ENCODE results near the gene KRT26. TPM values are rescaled to one million over a fixed set of nuclear protein-coding genes. Genes with fewer than 3 reads are reported as not detected.

The KRT26 gene
- total RNA-seq (ENCODE audit: unreplicated experiment), result not detected
- long read RNA-seq, result 0 reads

- peaks cover 2% of the 10 kb centered on the region for H3K27me3 Mint-ChIP-seq (ENCODE audit: unreplicated experiment)
- no peak for TF ChIP-seq CTCF (IDR thresholded peaks at IDR 0.05; ENCODE audit: partially characterized antibody, unreplicated experiment)
- DNase-seq, result no peak
- H3K4me3 Mint-ChIP-seq (ENCODE audit: unreplicated experiment), result no peak within 1 kb of the TSS
- no peaks in the 10 kb centered on the region for H3K36me3 Mint-ChIP-seq (ENCODE audit: unreplicated experiment)
- no peaks in the 10 kb centered on the region for H3K9me3 Mint-ChIP-seq (ENCODE audit: unreplicated experiment)
- no peaks in the 10 kb centered on the region for H3K4me1 Mint-ChIP-seq (ENCODE audit: low read depth, unreplicated experiment)
- no peak within 1 kb of the TSS for H3K27ac Mint-ChIP-seq (ENCODE audit: unreplicated experiment)
These were observed at the start of gene KRT26 for GRCh38 chr17:40772101-40772500. Gene KRT26, minus strand, starts transcription at chr17:40772201. Its CDS starts 88 bp downstream, at chr17:40772113.

- no peak for TF ChIP-seq CTCF (IDR thresholded peaks at IDR 0.05; ENCODE audit: partially characterized antibody, unreplicated experiment)
These were observed 49.5 kb upstream of the KRT26 start for GRCh38 chr17:40821536-40821935.

GRCh38 chr17:40820228-40820838 lies 48.3 kb upstream of the KRT26 start:
- Mint-ChIP-seq H3K4me1 (ENCODE audit: low read depth, unreplicated experiment) (peaks cover 2% of the 10 kb centered on the region), H3K4me3 (ENCODE audit: unreplicated experiment) (peak overlapping the region; percentile 18), H3K27ac (ENCODE audit: unreplicated experiment) (no peak overlapping the region), H3K36me3 (ENCODE audit: unreplicated experiment) (no peaks in the 10 kb centered on the region), H3K27me3 (ENCODE audit: unreplicated experiment) (no peaks in the 10 kb centered on the region), H3K9me3 (ENCODE audit: unreplicated experiment) (no peaks in the 10 kb centered on the region)
- TF ChIP-seq CTCF (IDR thresholded peaks at IDR 0.05; ENCODE audit: partially characterized antibody, unreplicated experiment), result no peak
- DNase-seq, result no peak

More at GRCh38 chr17:40821536-40821935, 49.5 kb upstream of the KRT26 start:
- H3K27me3 Mint-ChIP-seq (ENCODE audit: unreplicated experiment), result no peaks in the 10 kb centered on the region
- no peaks in the 10 kb centered on the region for H3K9me3 Mint-ChIP-seq (ENCODE audit: unreplicated experiment)
- H3K4me3 Mint-ChIP-seq (ENCODE audit: unreplicated experiment), result no peak overlapping the region
- H3K27ac Mint-ChIP-seq (ENCODE audit: unreplicated experiment), result no peak overlapping the region
- peaks cover 2% of the 10 kb centered on the region for H3K4me1 Mint-ChIP-seq (ENCODE audit: low read depth, unreplicated experiment)
- no peak for DNase-seq
- H3K36me3 Mint-ChIP-seq (ENCODE audit: unreplicated experiment), result no peaks in the 10 kb centered on the region

GRCh38 chr17:40819528-40820125 lies 47.6 kb upstream of the KRT26 start:
- no peak for DNase-seq
- H3K4me1 Mint-ChIP-seq (ENCODE audit: low read depth, unreplicated experiment), result peaks cover 2% of the 10 kb centered on the region
- H3K4me3 Mint-ChIP-seq (ENCODE audit: unreplicated experiment), result peak overlapping the region; percentile 91
- no peaks in the 10 kb centered on the region for H3K27me3 Mint-ChIP-seq (ENCODE audit: unreplicated experiment)
- no peaks in the 10 kb centered on the region for H3K36me3 Mint-ChIP-seq (ENCODE audit: unreplicated experiment)
- H3K27ac Mint-ChIP-seq (ENCODE audit: unreplicated experiment), result peak overlapping the region; percentile 76
- TF ChIP-seq CTCF (IDR thresholded peaks at IDR 0.05; ENCODE audit: partially characterized antibody, unreplicated experiment), result no peak
- H3K9me3 Mint-ChIP-seq (ENCODE audit: unreplicated experiment), result no peaks in the 10 kb centered on the region
